Mesendoderm (in vitro differentiated cells): ENCODE results near the gene AGBL1.

ENCODE experiments used
- DNase-seq: peaks from one replicate; pipeline ENCODE4 v3.0.0; 2013
- H2AK5ac ChIP-seq: 2 replicates; pipeline ENCODE4 v1.6.1; 2013; ENCODE audit warnings: low read length, inconsistent platforms
- H2BK120ac ChIP-seq: 2 replicates; pipeline ENCODE4 v1.6.1; 2013; ENCODE audit warnings: low read depth, mild to moderate bottlenecking, low read length, moderate library complexity, mixed read lengths
- H2BK15ac ChIP-seq: replicated peaks from 2 replicates; pipeline ENCODE4 v1.6.1; 2013; ENCODE audit warnings: low read depth, mild to moderate bottlenecking, moderate library complexity
- H2BK5ac ChIP-seq: 2 replicates; pipeline ENCODE4 v1.6.1; 2013; ENCODE audit warnings: low read length, inconsistent platforms
- H3K18ac ChIP-seq: 2 replicates; pipeline ENCODE4 v1.6.1; 2013; ENCODE audit warnings: mild to moderate bottlenecking, low read length, mixed read lengths
- H3K23ac ChIP-seq: one replicate; pipeline ENCODE4 v1.6.1; 2013; ENCODE audit warnings: low read length
- H3K27ac ChIP-seq: 2 replicates; pipeline ENCODE4 v1.5.1; 2013; ENCODE audit warnings: low read depth, mild to moderate bottlenecking, inconsistent platforms, low read length, moderate library complexity
- H3K27me3 ChIP-seq: 2 replicates; pipeline ENCODE4 v1.6.1; 2013; ENCODE audit warnings: low read length, control low read depth, mild to moderate bottlenecking, inconsistent platforms; ENCODE audit not compliant: insufficient read depth, poor library complexity
- H3K36me3 ChIP-seq: 2 replicates; pipeline ENCODE4 v1.6.1; 2013; ENCODE audit warnings: low read length, inconsistent platforms; ENCODE audit not compliant: control insufficient read depth, insufficient read depth
- H3K4ac ChIP-seq: one replicate; pipeline ENCODE4 v1.6.1; 2013; ENCODE audit warnings: low read depth, mild to moderate bottlenecking, low read length, moderate library complexity
- H3K4me1 ChIP-seq: 2 replicates; pipeline ENCODE4 v1.6.1; 2013; ENCODE audit warnings: low read depth, low read length, inconsistent platforms; ENCODE audit not compliant: control insufficient read depth
- H3K4me2 ChIP-seq: 2 replicates; pipeline ENCODE4 v1.6.1; 2013; ENCODE audit warnings: low read length
- H3K4me3 ChIP-seq: 2 replicates; pipeline ENCODE4 v1.5.1; 2013; ENCODE audit warnings: mild to moderate bottlenecking, low read length
- H3K56ac ChIP-seq: one replicate; pipeline ENCODE4 v1.6.1; 2013; ENCODE audit warnings: low read length
- H3K79me1 ChIP-seq: 2 replicates; pipeline ENCODE4 v1.6.1; 2013; ENCODE audit warnings: low read length, inconsistent platforms
- H3K79me2 ChIP-seq: 2 replicates; pipeline ENCODE4 v1.6.1; 2013; ENCODE audit warnings: mild to moderate bottlenecking, low read length; ENCODE audit not compliant: control insufficient read depth, insufficient read depth
- H3K9ac ChIP-seq: 2 replicates; pipeline ENCODE4 v1.6.1; 2013; ENCODE audit warnings: low read length, inconsistent platforms
- H4K5ac ChIP-seq: one replicate; pipeline ENCODE4 v1.6.1; 2013; ENCODE audit warnings: low read length
- H4K8ac ChIP-seq: one replicate; pipeline ENCODE4 v1.6.1; 2013; ENCODE audit warnings: low read depth, mild to moderate bottlenecking, control low read depth, low read length, moderate library complexity
- WGBS: extraction: QIAGEN DNeasy Blood & Tissue Kit; methylation state at CpG from one replicate; pipeline ENCODE4 v1.1.7; 2013; ENCODE audit warnings: low lambda C conversion rate, missing lambda C conversion rate; ENCODE audit not compliant: insufficient coverage; ENCODE audit errors: extremely low coverage; 5-methylcytosine and 5-hydroxymethylcytosine counted together

The AGBL1 gene

DNA sequence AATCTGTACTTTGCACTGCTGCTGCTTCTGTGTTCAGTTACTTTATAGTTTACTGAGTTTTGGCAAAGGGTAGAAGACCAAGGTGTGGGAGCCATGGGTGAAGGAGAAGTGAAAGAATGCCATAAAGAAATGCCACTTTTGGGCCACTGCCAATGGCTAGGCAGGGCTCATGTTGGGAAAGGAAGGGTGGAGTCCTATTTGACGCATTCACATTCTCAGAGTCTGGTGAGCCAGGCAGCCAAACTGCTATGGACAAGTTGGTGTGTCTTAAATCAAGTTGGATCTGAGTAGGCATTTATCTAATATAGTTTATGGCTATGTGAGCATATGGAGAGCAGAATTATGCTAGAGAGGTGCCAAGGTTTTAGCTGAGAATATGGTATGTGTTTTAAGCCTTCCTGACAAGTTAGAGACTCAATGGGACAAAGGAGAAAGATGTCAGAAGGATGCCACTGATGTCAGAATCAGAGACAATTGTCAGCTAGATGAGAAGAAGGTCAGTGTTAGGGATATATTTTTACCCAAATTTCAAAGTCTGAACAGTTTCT is 296.1 kb downstream of the AGBL1 start:
- Histone ChIP-seq H4K8ac (no peak overlapping the region), H3K79me2 (no peaks in the 10 kb centered on the region), H3K56ac (no peak overlapping the region), H2AK5ac (no peak overlapping the region), H3K79me1 (no peaks in the 10 kb centered on the region), H4K5ac (no peak overlapping the region), H3K9ac (no peak overlapping the region), H2BK15ac (no peak overlapping the region), H2BK120ac (no peak overlapping the region), H3K4me2 (no peak overlapping the region), H2BK5ac (no peak overlapping the region), H3K27ac (no peak overlapping the region), H3K36me3 (no peaks in the 10 kb centered on the region), H3K27me3 (no peaks in the 10 kb centered on the region), H3K18ac (no peak overlapping the region), H3K23ac (no peak overlapping the region), H3K4me3 (no peak overlapping the region), H3K4ac (no peak overlapping the region), H3K4me1 (no peaks in the 10 kb centered on the region)
- no CpG with 5 or more reads among the region's 1 CpG for WGBS
- DNase-seq, result no peak

GRCh38 chr15:86377914-86378313 is 298.2 kb downstream of the AGBL1 start:
- H2AK5ac ChIP-seq, result no peak overlapping the region
- H3K27me3 ChIP-seq, result no peaks in the 10 kb centered on the region
- H3K4me1 ChIP-seq, result no peaks in the 10 kb centered on the region
- H3K4me3 ChIP-seq, result no peak overlapping the region
- no peak overlapping the region for H3K9ac ChIP-seq
- no peak overlapping the region for H4K5ac ChIP-seq
- no peak overlapping the region for H3K27ac ChIP-seq
- no peak overlapping the region for H3K18ac ChIP-seq
- DNase-seq, result no peak
- no peak overlapping the region for H3K4me2 ChIP-seq
- no peak overlapping the region for H3K23ac ChIP-seq
- no peak overlapping the region for H3K4ac ChIP-seq
- no peaks in the 10 kb centered on the region for H3K79me1 ChIP-seq
- no peak overlapping the region for H4K8ac ChIP-seq
- no peaks in the 10 kb centered on the region for H3K79me2 ChIP-seq
- H3K56ac ChIP-seq, result no peak overlapping the region
- no peak overlapping the region for H2BK120ac ChIP-seq
- no CpG with 5 or more reads among the region's 1 CpG for WGBS
- H2BK5ac ChIP-seq, result no peak overlapping the region
- H3K36me3 ChIP-seq, result no peaks in the 10 kb centered on the region
- H2BK15ac ChIP-seq, result no peak overlapping the region

- no peak overlapping the region for H4K5ac ChIP-seq
- H3K18ac ChIP-seq, result no peak overlapping the region
- WGBS, result no CpG with 5 or more reads among the region's 5 CpGs
- H2AK5ac ChIP-seq, result no peak overlapping the region
- H2BK15ac ChIP-seq, result no peak overlapping the region
- H3K4me3 ChIP-seq, result no peak overlapping the region
- no peak overlapping the region for H3K4me2 ChIP-seq
- no peak overlapping the region for H3K23ac ChIP-seq
- H2BK120ac ChIP-seq, result no peak overlapping the region
- H3K27me3 ChIP-seq, result no peaks in the 10 kb centered on the region
- H2BK5ac ChIP-seq, result no peak overlapping the region
- no peak overlapping the region for H3K9ac ChIP-seq
- no peaks in the 10 kb centered on the region for H3K4me1 ChIP-seq
- no peaks in the 10 kb centered on the region for H3K36me3 ChIP-seq
- no peak overlapping the region for H3K4ac ChIP-seq
- no peak overlapping the region for H3K56ac ChIP-seq
- H3K79me1 ChIP-seq, result no peaks in the 10 kb centered on the region
- no peak overlapping the region for H4K8ac ChIP-seq
- H3K79me2 ChIP-seq, result no peaks in the 10 kb centered on the region
- no peak for DNase-seq
- H3K27ac ChIP-seq, result no peak overlapping the region
Observed at GRCh38 chr15:86382341-86382740, 302.7 kb downstream of the AGBL1 start.

GRCh38 chr15:86383611-86384010 is 303.9 kb downstream of the AGBL1 start:
- Histone ChIP-seq H4K8ac (no peak overlapping the region), H3K9ac (no peak overlapping the region), H2AK5ac (no peak overlapping the region), H2BK15ac (no peak overlapping the region), H3K56ac (no peak overlapping the region), H3K36me3 (no peaks in the 10 kb centered on the region), H4K5ac (no peak overlapping the region), H3K4ac (no peak overlapping the region), H3K4me1 (no peaks in the 10 kb centered on the region), H3K79me2 (no peaks in the 10 kb centered on the region), H3K18ac (no peak overlapping the region), H2BK5ac (no peak overlapping the region), H3K4me2 (no peak overlapping the region), H3K4me3 (no peak overlapping the region), H3K23ac (no peak overlapping the region), H3K27ac (no peak overlapping the region), H2BK120ac (no peak overlapping the region), H3K27me3 (no peaks in the 10 kb centered on the region), H3K79me1 (no peaks in the 10 kb centered on the region)
- DNase-seq, result no peak
- no CpG with 5 or more reads among the region's 6 CpGs for WGBS

DNA sequence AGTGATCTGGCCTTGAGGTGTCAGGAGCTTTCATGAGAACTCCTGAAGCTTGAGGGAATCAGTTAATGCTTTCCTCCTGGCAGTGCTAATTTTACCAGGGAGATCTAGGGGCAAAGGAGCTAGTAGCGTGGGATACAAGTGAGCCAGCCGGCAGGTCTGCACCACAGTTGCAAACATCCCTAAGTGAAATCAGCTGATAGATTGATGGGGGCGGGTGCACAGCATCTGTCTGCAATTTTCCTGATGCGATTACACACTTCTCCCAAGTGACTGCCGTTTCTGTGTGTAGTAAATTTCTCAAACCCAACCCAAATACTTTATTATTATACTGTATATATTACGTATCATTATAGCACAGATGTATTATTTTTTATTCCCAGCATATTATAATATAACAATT is 304.5 kb downstream of the AGBL1 start:
- Histone ChIP-seq H3K4me1 (no peaks in the 10 kb centered on the region), H3K18ac (no peak overlapping the region), H4K8ac (no peak overlapping the region), H3K56ac (no peak overlapping the region), H2BK15ac (no peak overlapping the region), H3K4me3 (no peak overlapping the region), H2BK5ac (no peak overlapping the region), H3K36me3 (no peaks in the 10 kb centered on the region), H4K5ac (no peak overlapping the region), H3K27me3 (no peaks in the 10 kb centered on the region), H3K79me1 (no peaks in the 10 kb centered on the region), H3K27ac (no peak overlapping the region), H3K79me2 (no peaks in the 10 kb centered on the region), H2AK5ac (no peak overlapping the region), H2BK120ac (no peak overlapping the region), H3K4me2 (no peak overlapping the region), H3K9ac (no peak overlapping the region), H3K4ac (no peak overlapping the region), H3K23ac (no peak overlapping the region)
- WGBS, result 100% methylated on average over 1 of the region's 6 CpGs
- no peak for DNase-seq

GRCh38 chr15:86392296-86392695 is 312.6 kb downstream of the AGBL1 start:
- Histone ChIP-seq H2AK5ac (no peak overlapping the region), H3K36me3 (no peaks in the 10 kb centered on the region), H3K79me2 (no peaks in the 10 kb centered on the region), H3K4ac (no peak overlapping the region), H3K79me1 (no peaks in the 10 kb centered on the region), H3K27me3 (no peaks in the 10 kb centered on the region), H4K8ac (no peak overlapping the region), H3K23ac (no peak overlapping the region), H2BK5ac (no peak overlapping the region), H3K9ac (no peak overlapping the region), H3K56ac (no peak overlapping the region), H3K4me3 (no peak overlapping the region), H3K4me1 (no peaks in the 10 kb centered on the region), H2BK15ac (no peak overlapping the region), H2BK120ac (no peak overlapping the region), H3K4me2 (no peak overlapping the region), H3K27ac (no peak overlapping the region), H3K18ac (no peak overlapping the region), H4K5ac (no peak overlapping the region)
- no peak for DNase-seq
- WGBS, result no CpG with 5 or more reads among the region's 1 CpG
